ENCODE data around the gene TARBP1. TPM values are rescaled to one million over a fixed set of nuclear protein-coding genes. Genes with fewer than 3 reads are reported as not detected.

Gene TARBP1
- total and polyA plus RNA-seq, 2 of the 8 experiments (the other 6 are each of a cell fraction or from before 2014, with no cell fraction given), result 21.9 to 32.3 TPM

DNA sequence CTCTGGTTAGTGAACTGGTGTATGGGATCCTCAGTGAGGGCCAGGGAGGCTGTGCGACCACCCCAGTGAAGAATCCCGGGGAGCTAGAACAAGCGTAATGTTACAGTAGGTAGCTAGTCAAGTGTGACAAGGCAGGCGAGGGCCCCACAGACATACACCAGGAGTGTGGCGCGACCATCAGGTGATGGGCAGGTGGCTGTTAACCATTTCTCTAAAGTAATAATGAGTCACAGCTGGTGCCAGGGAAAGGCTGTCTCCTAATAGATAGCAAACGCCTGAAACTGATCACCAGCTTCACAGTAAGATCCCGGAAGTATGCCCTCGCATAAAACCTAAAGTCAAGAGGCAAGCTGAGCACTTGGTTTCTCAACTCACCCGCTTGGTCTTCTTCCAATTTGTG is 40.5 kb upstream of the TARBP1 start (continued):
- TF ChIP-seq CHD1 (IDR thresholded peaks at IDR 0.05; ENCODE audit: low read depth, low read length) (no peak), SUZ12 (IDR thresholded peaks at IDR 0.05; ENCODE audit: low read length) (no peak), POLR2AphosphoS5 (IDR thresholded peaks at IDR 0.05; ENCODE audit: low read depth, low read length) (no peak)
